ENCODE results near the gene LASP1.
A peak's percentile ranks its signal among the peaks of the same experiment; 100 is the strongest.
"Not testable (repeated sequence)": the region's sequence is repeated elsewhere in the genome, so short reads cannot be mapped to it uniquely, and the experiment has no call there.

The LASP1 gene

DNA sequence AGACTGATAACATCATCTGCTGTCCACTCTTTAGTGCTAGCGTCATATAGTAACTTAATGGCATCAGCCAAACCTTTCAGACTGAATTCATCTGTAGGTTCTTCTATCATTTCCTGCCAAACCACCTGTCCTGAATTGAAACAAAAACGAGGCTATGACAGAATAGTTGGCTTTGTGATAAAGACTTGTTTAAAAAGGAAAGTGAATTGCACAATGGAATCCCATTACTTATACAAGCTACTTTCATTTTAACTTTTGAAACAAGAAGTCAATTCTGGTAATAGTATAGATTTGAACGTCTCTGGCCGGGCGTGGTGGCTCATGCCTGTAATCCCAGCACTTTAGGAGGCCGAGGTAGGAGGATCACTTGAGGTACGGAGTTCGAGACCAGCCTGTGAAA, 73.7 kb downstream of the LASP1 start:
- no peak overlapping the region for H3K27ac ChIP-seq (ENCODE audit: low read depth, low read length)
- H4K20me1 ChIP-seq (ENCODE audit: control insufficient read depth, insufficient read depth, low read depth, low read length) = no peaks in the 10 kb centered on the region
- H3K9me2 ChIP-seq (replicated peaks; ENCODE audit: control insufficient read depth, low read length) = no peaks in the 10 kb centered on the region
- peaks cover 9% of the 10 kb centered on the region; the same call in 1 of the 2 replicates for H3F3A ChIP-seq (ENCODE audit: control insufficient read depth, insufficient read depth)
- no peaks in the 10 kb centered on the region for H3K9me3 ChIP-seq (ENCODE audit: control insufficient read depth, insufficient read depth, low read length)
- no peak for TF ChIP-seq EZH2phosphoT487 (IDR thresholded peaks at IDR 0.05; ENCODE audit: borderline replicate concordance, low read length)
- TF ChIP-seq, protein P1, sequence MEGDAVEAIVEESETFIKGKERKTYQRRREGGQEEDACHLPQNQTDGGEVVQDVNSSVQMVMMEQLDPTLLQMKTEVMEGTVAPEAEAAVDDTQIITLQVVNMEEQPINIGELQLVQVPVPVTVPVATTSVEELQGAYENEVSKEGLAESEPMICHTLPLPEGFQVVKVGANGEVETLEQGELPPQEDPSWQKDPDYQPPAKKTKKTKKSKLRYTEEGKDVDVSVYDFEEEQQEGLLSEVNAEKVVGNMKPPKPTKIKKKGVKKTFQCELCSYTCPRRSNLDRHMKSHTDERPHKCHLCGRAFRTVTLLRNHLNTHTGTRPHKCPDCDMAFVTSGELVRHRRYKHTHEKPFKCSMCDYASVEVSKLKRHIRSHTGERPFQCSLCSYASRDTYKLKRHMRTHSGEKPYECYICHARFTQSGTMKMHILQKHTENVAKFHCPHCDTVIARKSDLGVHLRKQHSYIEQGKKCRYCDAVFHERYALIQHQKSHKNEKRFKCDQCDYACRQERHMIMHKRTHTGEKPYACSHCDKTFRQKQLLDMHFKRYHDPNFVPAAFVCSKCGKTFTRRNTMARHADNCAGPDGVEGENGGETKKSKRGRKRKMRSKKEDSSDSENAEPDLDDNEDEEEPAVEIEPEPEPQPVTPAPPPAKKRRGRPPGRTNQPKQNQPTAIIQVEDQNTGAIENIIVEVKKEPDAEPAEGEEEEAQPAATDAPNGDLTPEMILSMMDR (IDR thresholded peaks at IDR 0.05; ENCODE audit: low read depth, low read length, poor library complexity, severe bottlenecking) = no peak
- no peaks in the 10 kb centered on the region for H3K36me3 ChIP-seq (ENCODE audit: control insufficient read depth, low read length)
- H3K4me1 ChIP-seq (ENCODE audit: control insufficient read depth, low read length) = peaks cover 17% of the 10 kb centered on the region
- H3K4me2 ChIP-seq (ENCODE audit: low read length) = peak overlapping the region; percentile 49
- no peaks in the 10 kb centered on the region for H3K27me3 ChIP-seq (ENCODE audit: control insufficient read depth, low read length)
- H3K79me2 ChIP-seq (ENCODE audit: control insufficient read depth, low read length) = no peaks in the 10 kb centered on the region
- no peak overlapping the region for H3K4me3 ChIP-seq (ENCODE audit: low read length)

DNA sequence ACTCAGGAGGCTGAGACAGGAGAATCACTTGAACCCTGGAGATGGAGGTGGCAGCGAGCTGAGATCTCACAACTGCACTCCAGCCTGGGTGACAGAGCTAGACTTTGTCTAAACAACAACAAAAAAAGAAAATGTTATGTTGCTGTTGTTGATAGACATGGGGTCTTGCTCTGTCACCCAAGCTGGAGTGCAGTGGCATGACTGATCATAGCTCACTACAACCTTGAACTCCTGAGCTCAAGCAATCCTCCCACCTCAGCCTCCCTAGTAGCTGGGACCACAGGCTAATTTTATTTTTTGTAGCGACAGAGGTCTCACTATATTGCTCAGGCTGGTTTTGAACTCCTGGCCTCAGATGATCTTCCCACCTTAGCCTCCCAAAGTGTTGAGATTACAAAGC, 77.3 kb downstream of the LASP1 start:
- H4K20me1 ChIP-seq (ENCODE audit: control insufficient read depth, insufficient read depth, low read depth, low read length) = no peaks in the 10 kb centered on the region
- H3K9me2 ChIP-seq (replicated peaks; ENCODE audit: control insufficient read depth, low read length) = no peaks in the 10 kb centered on the region
- H3K27ac ChIP-seq (ENCODE audit: low read depth, low read length) = no peak overlapping the region
- H3K36me3 ChIP-seq (ENCODE audit: control insufficient read depth, low read length) = no peaks in the 10 kb centered on the region
- no peaks in the 10 kb centered on the region for H3K79me2 ChIP-seq (ENCODE audit: control insufficient read depth, low read length)
- H3F3A ChIP-seq (ENCODE audit: control insufficient read depth, insufficient read depth) = peaks cover 9% of the 10 kb centered on the region; the same call in 1 of the 2 replicates
- no peaks in the 10 kb centered on the region for H3K27me3 ChIP-seq (ENCODE audit: control insufficient read depth, low read length)
- TF ChIP-seq, protein P1 (IDR thresholded peaks at IDR 0.05; ENCODE audit: low read depth, low read length, poor library complexity, severe bottlenecking) = no peak
- no peak for TF ChIP-seq EZH2phosphoT487 (IDR thresholded peaks at IDR 0.05; ENCODE audit: borderline replicate concordance, low read length)
- H3K4me2 ChIP-seq (ENCODE audit: low read length) = no peak overlapping the region
- no peaks in the 10 kb centered on the region for H3K9me3 ChIP-seq (ENCODE audit: control insufficient read depth, insufficient read depth, low read length)
- H3K4me1 ChIP-seq (ENCODE audit: control insufficient read depth, low read length) = peaks cover 15% of the 10 kb centered on the region
- no peak overlapping the region for H3K4me3 ChIP-seq (ENCODE audit: low read length)

DNA sequence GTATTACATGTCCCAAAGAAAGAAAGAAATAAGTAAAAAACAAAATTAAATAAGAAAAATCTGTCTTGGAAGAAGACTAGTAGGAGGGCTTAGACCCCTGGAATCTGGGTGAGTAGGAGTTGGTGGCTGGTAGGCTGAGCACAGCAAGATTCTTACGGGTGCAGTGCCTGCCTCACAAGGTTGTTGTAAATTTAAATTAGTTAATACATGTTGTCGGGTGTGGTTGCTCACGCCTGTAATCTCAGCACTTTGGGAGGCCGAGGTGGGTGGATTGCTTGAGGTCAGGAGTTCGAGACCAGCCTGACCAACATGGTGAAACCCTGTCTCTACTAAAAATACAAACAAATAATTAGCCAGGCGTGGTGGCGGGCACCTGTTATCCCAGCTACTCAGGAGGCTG, 83.9 kb downstream of the LASP1 start:
- H3K9me2 ChIP-seq (replicated peaks; ENCODE audit: control insufficient read depth, low read length); H3K36me3 ChIP-seq (ENCODE audit: control insufficient read depth, low read length); H3K4me3 ChIP-seq (ENCODE audit: low read length); H3K79me2 ChIP-seq (ENCODE audit: control insufficient read depth, low read length); H3K4me2 ChIP-seq (ENCODE audit: low read length); H3K27ac ChIP-seq (ENCODE audit: low read depth, low read length); H4K20me1 ChIP-seq (ENCODE audit: control insufficient read depth, insufficient read depth, low read depth, low read length); H3K9me3 ChIP-seq (ENCODE audit: control insufficient read depth, insufficient read depth, low read length); H3K27me3 ChIP-seq (ENCODE audit: control insufficient read depth, low read length); H3F3A ChIP-seq (ENCODE audit: control insufficient read depth, insufficient read depth): not testable (repeated sequence)
- H3K4me1 ChIP-seq (ENCODE audit: control insufficient read depth, low read length) = peaks cover 14% of the 10 kb centered on the region

DNA sequence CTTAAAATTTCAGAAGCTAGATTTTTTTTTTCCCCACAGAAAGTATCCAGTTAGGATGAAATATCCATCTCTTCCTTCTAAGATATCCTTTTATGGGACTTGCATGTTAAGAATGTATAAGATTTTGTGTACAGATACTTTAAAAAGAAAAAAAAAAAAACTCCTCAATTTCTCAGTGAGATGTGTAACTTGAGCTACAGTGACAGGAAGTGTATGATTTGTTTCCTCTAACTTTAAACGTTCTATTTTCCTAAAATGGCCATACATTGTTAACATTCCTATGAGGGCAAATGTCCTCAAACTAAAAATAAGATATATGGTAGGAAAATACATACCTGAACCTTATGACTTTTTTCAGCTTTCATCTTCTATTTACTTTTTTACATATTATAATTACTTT, 88.5 kb downstream of the LASP1 start:
- Histone ChIP-seq H3K79me2 (ENCODE audit: control insufficient read depth, low read length) (no peaks in the 10 kb centered on the region), H3K9me3 (ENCODE audit: control insufficient read depth, insufficient read depth, low read length) (no peaks in the 10 kb centered on the region), H3F3A (ENCODE audit: control insufficient read depth, insufficient read depth) (peaks cover 19% of the 10 kb centered on the region), H3K4me1 (ENCODE audit: control insufficient read depth, low read length) (peaks cover 38% of the 10 kb centered on the region), H3K4me2 (ENCODE audit: low read length) (peak overlapping the region; percentile 56), H4K20me1 (ENCODE audit: control insufficient read depth, insufficient read depth, low read depth, low read length) (no peaks in the 10 kb centered on the region), H3K9me2 (replicated peaks; ENCODE audit: control insufficient read depth, low read length) (no peaks in the 10 kb centered on the region), H3K4me3 (ENCODE audit: low read length) (peak overlapping the region; percentile 39; the same call in 1 of the 2 replicates), H3K27me3 (ENCODE audit: control insufficient read depth, low read length) (no peaks in the 10 kb centered on the region), H3K36me3 (ENCODE audit: control insufficient read depth, low read length) (no peaks in the 10 kb centered on the region), H3K27ac (ENCODE audit: low read depth, low read length) (peak overlapping the region; percentile 64)
- TF ChIP-seq EZH2phosphoT487 (IDR thresholded peaks at IDR 0.05; ENCODE audit: borderline replicate concordance, low read length) = no peak
- TF ChIP-seq, protein P1 (IDR thresholded peaks at IDR 0.05; ENCODE audit: low read depth, low read length, poor library complexity, severe bottlenecking) = no peak

All from DOHH2 (cell line).